Stimulated activated CD8-positive, alpha-beta memory T cell treated with anti-CD3 and anti-CD28 coated beads, Interleukin-15, amount 100 ng/mL, for 1 hour (primary cell): ENCODE data around the gene AKAP8.
A peak's percentile ranks its signal among the peaks of the same experiment; 100 is the strongest.
"Not testable (repeated sequence)": the region's sequence is repeated elsewhere in the genome, so short reads cannot be mapped to it uniquely, and the experiment has no call there.

Source experiments
- DNase-seq: peaks from one replicate; pipeline ENCODE4 v3.0.0-alpha.2; 2020; ENCODE audit warnings: low read depth

The AKAP8 gene

DNA sequence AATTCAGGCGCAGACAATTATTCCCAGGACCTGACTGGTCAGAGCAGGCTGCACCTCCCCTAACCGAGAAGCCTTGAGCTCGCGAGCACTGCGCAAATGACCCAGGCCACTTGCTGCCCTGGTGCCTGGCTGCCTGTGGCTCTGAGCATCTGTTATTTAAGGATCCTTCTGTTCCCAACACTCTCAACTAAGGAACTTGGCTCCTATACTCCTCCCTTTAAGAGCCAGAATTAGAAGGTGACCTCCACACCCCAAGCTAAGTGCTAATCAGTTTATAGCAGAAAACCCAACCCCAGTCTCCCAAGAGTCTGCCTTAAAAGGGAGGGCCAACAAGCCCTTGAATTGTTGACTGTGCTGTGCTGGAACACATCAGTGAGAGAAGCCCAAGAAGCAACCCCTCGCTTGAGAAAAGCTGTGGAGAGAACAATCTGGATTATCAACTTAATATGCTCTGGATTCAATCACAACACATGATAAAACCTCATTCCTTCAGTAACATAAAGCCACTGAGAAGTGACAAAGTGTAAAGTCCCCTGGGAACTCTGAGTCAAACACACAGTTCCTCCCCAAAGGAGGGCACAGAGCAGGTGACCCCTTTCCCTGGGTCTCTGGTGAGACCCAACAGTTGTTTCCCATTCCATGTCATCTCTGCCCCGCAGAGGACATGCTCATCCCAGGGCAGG, 24.7 kb upstream of the AKAP8 start:
- DNase-seq, result no peak

DNA sequence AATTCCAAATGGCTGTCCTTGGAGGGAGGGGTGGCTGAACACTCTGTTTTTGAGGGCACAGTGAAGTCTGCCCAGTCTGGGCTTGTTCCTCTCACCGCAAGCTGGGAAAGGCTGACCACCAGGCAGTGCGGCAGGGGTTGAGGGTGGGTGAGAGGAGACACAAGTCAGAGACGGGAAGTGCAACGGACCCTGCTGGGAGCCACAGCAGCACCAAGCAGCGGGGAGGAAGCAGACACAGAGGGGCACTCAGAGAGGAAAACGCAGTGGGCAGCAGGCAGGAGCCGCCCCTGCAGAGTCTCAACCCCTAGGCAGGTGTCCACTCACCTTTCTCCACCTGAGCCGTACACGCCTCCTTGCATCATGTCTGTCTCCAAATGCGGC, 23.6 kb upstream of the AKAP8 start:
- no peak for DNase-seq

DNA sequence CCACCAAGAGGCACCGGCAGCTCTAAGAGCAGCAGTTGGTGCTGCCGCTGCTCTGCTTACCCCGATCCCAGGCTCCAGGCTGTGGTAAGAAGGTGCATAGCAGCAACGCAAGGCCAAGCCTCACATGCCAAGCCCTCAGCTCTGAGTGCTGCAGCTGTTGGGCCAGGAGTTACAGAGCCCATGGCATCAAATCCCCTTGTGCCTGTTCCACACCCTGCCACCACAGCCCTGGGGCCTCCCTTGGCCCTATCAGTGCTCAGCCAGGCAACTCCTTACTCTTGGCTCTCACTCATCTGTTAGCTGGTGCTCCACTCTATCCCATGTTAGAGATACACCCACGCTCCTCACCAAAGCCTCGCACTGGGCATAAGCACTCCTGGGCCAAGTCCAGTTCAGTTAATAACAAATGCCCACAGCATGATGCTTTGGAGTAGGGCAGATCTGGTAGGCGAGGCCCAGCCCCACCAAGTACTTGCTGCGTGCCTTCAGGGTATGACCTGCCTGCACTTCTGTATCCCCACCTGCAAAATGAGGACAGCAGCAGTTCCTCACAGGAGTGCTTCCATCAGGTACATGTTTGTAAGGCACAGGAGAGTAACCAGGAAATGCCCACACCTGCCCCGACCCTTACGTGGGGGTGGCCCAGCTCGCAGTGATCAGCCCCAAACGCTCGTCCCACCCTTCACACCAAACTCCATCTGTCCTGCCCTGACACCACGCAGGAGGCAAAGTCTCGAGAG, 23.0 kb upstream of the AKAP8 start:
- DNase-seq, result no peak

DNA sequence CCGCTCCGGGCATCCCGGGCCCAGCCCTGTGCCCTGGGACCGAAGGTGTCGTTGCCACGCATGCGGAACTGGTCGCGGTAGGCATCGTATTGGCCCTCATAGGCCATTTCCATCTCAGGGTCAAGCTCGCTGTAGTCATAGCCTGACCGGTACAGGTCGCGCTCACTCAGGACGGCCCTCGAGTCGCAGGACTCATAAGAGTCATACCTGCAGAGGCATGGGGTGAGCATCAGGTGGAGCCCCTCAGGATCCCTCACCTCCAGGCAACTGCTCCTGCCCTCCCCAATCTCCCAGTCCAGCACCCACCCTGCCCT, 21.8 kb upstream of the AKAP8 start:
- no peak for DNase-seq

DNA sequence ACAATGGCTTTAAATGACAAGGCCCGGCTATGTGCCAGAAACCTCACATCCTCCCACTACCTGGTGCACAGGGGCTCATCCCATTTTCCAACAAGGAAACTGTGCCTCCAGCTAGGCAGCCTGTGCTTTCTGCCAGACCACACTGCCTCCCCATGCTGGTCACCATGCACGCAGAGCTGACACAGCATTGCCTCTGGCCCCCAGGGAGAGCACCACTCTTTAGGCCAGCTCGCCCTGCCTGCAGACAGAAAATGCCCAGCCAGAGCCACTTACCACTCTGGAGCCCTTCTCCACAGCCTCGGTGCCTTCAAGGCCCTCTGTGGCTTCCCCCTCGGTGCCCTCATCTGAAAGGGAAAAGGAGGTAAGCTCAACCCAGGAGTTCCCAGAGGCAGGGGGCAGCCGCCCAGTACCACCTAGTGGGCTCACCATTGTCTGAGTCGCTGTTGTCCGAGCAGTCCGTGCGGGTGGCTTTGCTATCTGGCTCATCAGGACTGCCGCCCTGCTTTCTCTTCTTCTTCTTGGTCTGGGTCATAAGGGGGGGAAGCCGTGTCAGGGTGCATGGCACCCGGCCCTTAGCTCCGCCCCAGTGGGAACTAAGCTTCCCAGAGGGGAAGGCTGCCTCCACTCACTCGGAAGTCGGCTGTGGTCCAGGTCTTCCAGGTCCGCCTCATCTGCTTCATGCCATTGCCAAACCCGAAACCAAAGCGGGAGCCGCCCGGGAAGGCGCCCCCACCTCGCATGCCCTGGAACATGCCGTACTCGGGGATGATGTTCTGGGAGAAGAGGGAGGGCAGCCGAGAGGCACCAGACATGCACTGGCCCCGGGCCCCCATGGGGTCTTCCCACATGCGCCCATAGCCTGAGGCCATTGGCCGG, 21.2 kb upstream of the AKAP8 start:
- no peak for DNase-seq

DNA sequence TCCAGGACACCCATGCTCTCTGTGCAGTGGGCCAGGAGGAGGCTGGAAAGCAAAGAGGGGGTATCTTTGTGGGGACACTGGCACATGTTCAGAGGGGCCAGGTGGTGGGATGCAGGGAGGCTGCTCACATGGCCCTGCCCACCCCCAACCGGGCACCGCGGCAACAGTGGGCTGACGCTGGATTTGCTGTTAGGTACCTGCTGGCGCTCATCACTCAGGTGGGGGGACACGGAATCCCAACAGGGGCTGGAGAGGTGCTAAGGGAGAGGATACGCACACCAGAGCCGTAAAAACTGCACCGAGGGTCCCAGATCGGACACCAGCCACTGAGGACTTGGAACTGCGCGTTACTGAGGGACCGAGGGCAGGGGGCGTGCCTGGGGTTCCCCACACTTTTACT, 20.0 kb upstream of the AKAP8 start:
- no peak for DNase-seq

DNA sequence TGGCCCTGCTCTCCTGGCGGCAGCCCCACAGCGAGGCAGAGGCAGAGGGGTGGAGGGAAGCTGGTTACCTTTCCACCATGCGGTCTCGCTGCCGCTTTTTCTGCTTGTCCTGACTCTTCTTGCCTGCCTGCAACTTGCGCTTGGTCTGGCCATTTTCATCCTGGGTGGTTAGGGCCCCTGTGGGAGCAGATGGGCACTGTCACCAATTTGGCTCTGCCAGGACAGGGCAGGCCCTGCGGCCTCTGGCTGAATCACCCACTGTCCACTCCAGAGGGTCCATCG, 19.6 kb upstream of the AKAP8 start:
- DNase-seq, result no peak

DNA sequence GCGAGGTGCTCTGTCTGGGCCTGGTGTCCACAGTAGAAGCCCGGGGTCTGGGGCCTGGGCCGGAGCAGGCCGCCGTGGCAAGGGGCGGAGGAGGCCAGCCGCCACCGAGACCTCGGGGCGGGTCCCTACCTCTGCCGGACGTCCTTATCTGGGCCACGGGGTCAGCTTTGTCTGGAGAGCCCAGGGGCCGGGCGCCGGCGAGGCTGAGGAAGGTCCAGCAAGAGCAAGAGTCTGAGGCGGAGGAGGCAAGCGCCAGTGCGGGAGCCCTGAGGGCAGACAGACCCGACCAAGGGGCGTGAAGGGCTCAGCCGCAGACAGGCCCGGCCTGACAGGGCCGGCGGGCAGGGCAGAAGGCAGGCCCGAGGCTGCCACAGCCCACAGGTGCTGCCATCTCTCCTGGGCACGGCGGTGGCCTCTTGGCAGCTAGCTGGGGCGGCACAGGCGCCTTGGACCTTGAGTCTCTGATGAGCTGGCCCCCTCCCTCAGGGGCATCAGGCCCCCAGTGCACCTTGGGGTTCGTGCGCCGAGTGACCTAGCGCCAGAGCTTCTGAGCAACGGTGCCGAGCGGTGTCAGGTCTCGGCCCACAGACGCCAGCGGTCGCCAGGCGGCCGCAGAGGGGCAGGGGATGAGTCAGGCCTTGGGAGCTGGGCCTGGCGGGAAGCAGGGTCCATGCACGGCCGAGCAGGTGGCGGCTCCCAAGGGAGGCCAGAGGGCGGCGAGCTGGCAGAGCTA, 19.1 kb upstream of the AKAP8 start:
- DNase-seq, result no peak

DNA sequence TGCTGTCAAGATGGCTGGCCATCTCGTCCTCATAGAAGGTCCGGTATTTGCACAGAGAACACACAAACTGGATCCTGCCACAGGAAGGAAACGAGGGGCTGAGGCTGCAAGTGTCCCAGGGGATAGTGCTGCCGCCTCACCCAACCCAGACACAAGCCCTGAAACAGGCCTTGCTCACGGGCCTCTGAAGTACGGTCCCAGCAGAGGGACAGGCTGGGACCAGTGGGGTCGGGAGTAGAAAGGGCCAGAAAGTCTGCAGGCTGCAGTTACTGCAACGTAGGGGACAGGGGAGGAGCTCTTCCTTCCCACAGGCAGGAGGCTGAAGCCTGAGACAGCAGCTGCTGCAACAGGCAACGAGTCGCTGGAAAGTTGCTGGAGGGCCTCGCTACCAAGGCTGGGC, 18.2 kb upstream of the AKAP8 start:
- no peak for DNase-seq

DNA sequence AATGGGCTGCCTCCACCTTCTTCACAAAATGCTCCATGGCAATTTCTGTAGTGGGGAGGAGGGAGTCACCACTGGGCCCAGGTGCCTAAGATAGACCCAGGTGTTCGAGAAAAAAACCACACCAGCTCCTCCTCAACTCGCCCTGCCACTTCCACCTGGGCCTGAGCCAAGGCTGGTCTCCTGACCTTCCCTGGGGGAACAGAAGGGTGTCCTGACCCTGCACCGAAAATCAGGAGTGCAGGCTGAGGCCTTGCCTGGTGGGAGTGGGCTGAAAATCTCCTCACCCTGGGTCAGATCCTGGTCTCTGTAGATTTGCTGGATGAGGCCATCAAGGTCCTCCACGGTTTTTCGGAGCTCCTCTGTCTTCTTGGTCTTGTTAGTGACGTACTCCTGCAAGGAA, 17.6 kb upstream of the AKAP8 start:
- DNase-seq, result no peak

DNA sequence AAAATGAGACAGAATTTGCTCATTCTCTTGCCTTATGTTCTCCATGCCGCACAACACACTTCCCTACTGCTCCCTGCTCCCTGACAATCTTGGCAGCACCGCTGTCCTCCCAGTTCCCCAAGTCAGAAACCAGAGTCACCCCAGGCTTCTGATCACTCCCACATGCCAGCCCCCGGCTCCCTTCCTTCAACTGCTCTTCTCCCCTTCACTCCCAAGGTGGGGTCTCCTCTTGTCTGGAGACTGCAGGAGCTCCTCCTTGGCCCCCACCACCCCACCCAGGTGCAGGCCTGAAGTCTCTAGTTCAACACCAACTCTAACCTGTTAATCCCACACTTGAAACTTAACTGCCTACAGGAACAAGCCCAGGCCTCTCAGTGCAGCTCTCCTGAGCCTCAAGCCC, 16.8 kb upstream of the AKAP8 start:
- no peak for DNase-seq

DNA sequence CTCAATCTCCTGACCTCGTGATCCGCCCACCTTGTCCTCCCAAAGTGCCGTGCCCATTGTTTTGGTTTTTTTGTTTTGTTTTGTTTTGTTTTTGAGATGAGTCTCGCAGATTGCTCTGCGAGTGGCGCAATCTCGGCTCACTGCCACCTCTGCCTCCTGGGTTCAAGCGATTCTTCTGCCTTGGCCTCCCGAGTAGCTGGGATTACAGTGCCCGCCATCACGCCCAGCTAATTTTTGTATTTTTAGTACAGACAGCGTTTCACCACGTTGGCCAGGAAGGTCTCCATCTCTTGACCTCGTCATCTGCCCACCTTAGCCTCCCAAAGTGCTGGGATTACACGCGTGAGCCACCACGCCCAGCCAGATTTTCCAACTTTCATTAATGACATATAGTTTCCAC, 15.7 kb upstream of the AKAP8 start:
- not testable (repeated sequence) for DNase-seq

DNA sequence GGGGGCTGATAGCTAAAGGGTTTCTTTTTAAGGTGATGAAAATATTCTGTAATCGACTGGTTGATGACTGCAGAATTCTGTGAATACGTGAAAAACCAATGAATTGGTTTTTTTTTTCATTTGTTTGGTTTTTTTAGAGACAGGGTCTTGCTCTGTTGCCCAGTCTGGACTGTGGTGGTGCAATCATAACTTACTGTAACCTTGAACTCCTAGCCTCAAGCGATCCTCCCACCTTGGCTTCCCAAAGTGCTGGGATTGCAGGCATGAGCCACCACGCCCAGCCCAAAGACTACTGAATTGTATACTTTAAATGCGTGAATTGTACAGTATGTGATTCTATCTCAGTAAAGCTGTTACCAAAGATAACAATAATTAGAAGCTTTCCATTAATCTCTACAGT, 14.8 kb upstream of the AKAP8 start:
- no peak for DNase-seq

DNA sequence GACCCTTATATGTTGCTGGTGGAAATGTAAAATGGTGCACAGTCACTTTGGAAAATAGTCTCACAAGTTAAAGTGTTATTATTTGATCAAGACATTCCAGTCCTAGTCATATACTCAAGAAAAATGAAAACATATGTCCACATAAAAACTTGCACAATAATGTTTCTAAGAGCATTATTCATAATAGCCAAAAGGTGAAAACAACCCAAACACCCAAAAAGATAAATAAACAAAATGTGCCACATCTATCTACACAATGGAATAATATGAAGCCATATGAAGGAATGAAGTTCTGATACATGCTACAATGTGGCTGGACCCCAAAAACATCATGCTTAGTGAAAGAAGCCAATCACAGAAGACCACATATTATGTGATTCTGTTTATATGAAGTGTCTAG, 14.4 kb upstream of the AKAP8 start:
- DNase-seq, result no peak

DNA sequence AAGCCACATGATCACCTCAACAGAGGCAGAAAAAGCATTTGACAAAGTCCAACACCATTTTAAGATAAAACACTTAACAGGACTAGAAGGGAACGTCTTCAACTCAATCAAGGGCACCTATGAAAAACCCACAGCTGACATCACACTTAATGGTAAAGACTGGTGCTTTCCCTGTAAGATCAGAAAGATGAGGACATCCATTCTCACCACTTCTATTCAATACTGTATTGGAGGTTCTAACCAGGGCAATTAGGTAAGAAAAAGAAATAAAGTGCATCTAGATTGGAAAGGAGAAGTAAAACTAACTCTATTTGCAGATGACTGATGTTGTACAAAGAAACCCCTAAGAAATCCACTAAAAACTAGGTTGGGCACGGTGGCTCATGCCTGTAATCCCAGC, 11.2 kb upstream of the AKAP8 start:
- DNase-seq, result no peak

DNA sequence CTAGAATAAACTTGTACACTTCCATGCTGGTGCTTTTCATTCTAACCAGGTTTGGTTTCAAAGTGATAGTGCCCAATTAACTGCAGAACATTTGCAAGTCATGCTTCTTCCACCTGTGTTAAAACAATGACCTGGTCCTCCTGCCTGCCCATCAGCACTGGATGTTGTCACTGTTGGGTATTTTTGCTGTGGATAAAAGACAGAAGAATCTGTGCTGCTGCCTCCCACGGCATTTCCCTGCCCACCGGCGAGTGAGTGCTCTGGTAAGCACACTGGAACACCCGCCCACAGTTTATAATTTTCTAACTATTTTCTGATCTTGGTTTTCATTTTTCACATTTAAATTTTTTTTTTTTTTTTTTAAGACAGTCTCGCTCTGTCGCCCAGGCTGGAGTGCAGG, 2.3 kb upstream of the AKAP8 start:
- DNase-seq, result no peak

DNA sequence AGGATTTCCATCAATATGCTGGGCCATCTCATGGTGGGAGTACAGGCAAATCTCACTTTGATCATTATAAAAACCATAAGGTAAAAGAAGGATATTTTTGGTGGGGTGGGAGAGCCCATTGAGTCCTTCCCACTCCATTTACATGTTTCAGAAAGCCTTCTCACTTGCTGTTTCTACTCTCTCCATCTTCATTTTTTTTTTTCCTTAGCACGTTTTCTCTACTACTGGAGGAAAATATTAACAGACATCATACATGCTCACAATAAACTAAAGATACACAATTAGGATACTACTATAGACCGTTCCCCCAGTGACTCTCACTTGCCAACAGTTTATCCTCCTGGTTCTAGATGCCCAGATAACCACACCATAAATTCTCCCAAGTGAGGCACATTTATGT, 1.8 kb upstream of the AKAP8 start:
- no peak for DNase-seq

DNA sequence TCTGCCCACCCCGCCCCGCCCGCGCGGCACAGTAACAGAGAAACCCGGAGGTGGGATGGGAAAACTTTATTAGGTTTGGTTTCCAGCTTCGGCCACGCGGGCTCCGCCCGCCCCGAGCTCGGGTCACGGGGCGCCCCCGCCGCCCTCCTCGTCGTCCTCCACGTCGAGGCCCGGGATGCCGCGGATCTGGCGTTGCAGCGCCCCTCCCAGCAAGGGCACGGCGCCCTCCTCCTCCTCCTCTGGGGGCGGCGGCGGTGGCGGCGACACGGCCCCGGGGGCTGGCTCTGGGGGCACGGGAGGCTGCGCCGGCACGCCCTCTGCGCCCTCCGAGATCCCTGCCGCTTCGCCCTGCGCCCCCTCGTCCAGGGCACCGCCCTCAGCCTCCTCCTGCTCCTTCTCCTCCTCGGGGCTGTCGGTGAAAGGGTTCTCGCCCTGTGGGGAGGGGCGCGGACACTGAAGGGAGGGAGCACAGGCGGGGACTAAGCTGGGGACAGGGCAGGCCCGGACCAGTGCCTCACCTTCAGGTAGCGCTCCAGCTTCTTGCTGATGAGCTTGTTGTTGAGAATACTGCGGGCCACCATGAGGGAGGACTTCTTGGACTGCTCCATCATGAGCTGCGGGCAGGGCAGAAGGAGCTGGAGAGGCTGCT, 536 bp upstream of the AKAP8 start:
- DNase-seq, result peak; percentile 12

DNA sequence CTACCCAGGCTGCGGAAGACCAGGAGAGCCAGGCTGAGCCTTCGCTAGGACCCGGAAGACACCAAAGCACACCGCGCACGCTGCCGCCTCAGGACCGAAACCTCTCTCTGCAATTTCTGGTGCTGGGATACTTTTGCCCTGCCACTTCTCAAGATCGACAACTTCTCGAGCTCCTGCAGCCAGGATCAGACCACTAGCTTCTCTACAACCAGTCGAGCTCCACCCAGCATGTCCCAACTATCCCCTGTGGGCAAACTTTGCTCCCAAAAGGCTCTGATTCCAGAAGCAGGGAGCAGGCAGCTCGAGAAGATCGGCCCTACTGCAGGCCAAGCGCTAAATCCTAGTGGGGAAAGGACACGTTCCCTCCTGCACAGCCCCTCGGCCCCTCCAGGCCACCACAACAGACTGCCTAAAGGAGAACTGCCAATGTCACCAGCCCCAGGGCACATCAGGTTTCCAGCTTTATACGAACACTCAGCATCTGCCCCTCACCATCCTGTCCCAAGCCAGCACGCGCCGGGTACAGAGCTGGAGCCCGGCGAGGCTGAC, 979 bp downstream of the AKAP8 start:
- DNase-seq, result no peak

DNA sequence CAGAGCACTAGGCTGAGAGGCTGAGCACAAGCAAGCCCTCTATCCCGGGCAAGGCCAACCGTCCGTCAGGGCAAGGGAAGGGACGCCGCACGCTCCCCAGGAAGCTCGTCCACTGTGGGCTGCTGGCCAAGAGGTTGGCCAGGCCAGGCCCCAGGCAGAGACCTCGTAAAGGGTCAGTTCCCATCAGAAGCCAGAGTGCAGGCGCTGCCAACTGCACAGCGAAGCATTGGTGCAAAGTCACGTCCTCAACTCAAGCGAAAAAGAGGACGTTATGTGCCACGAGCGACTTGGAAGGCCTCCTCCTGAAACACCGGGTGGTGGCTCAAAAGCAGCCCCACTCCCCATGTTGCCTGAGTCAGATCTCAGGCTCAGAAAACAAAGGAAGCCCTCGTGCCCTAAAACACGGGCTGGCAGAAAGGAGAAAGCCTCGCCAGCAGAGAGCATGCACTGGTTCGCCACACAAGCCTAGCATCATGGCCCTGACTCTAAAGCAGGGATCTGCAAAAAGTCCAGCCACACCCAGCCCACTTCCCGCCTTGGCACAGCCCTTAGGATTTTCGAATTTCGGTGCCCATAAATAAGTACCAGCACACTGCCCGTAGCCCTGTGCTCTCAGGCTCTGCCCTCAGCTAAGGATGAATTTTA, 4.7 kb downstream of the AKAP8 start:
- DNase-seq, result no peak

DNA sequence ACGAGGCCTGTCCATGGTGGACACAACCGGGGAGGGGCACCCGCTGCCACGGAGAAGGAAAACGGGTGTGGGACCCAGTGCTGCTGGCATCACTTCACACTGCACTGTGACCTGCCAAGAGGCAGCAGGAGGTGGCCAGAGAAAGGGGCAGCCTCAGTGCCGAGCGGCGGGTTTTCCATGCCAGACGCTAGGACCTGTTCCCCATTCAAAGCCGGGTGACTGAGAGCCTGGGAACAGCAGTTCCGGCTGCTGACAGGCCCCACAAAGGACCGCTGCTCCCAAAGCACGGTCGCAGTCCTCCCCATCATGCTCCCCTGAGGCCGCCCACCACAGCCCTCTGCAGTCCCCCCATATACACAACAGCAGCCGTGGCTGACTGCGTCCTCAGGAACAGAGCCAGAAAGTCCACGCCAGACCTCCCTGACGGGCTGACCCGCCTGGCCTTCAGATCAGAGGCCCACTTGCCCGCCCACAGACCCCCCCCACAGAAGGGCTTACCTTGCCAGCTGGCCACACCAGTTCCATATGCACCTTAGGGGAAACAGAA, 5.4 kb downstream of the AKAP8 start:
- no peak for DNase-seq
